HCEC 1CT (cell line): ENCODE measurements around the gene WDR46.

Experiments
- DNase-seq: peaks from one replicate; pipeline ENCODE4 v3.0.0-alpha.2; 2017

WDR46 gene

DNA sequence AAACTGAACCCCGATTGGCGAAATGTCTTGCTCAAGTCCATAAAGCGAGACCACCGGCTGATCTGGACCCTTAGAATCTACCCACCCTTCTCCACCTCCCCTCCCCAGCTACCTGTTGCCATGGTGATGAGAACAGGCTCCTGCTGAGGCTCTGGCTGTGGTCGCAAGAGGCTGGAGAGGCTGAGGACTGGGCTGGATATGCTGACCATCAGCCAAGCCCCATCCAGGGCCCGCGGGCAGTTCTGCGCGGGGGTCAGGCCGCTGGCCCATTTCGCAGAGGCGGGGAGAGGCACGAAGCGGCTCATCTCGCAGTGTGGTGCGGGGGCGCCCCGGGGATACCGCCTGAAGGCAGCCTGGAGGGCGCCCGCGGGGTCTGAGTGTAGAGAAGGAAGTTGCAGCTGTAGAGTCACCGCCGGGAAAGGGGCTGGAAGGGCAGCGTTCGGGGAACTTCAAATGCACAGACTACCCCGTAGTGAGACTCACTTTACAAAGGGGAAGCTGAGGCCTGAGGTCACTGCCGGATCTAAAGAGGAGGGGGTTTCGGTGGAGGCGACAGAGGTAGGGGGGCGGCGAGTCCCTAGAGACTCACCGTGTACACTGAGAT is 24.2 kb upstream of the WDR46 start:
- DNase-seq = peak; percentile 37

DNA sequence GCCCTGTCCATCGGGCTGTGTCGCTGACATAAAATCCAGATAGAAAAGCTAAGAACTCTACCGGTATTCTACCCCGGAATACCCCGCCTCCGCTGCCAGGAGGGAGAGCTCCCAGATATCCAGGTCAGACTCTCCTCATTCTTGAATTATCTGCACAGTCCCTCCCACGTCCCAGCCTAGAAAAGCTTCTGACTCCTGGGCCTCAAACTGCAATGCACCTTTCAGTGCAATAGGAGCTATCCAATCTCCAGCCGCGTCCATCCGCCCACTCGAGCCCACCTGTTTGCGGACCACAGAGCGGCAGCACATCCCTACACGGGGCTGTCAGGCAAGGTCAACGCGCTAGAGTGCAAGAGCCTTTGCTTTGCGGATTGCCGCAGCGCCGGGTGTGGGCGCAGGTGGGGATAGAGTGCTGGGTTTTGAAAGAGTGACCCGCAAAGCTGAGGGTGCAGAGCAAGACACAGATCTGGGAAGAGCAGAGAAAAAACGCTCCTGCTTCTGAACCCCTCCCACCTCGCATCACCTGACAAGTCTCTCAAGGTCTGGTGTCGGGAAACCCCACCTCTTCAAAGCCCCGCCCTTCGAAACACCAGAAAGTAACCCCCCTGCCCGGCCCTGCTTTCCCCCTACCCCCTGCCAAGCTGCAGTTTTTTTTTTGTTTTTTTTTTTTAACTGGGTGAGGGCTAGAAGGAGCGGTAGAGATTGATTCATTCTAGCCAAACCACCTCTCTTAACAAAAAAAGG is 23.5 kb upstream of the WDR46 start:
- DNase-seq = peak; percentile 40

DNA sequence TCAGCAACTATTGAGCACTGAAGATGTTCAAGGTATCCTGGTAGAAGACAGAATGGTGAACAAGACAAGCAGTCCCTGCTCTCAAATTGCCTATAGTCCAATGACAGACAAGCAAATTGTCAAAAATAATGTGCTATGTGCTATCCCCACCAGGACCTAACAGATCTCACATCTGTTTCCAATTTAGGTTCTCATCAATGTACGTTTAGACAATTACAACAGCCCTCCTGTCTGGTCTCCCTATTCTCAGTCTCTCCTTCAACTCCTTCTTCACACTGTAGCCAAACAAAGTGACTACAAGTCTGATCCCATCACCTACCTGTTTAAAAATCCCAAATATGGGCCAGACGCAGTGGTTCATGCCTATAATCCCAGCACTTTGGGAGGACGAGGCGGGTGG is 17.3 kb upstream of the WDR46 start:
- no peak for DNase-seq

DNA sequence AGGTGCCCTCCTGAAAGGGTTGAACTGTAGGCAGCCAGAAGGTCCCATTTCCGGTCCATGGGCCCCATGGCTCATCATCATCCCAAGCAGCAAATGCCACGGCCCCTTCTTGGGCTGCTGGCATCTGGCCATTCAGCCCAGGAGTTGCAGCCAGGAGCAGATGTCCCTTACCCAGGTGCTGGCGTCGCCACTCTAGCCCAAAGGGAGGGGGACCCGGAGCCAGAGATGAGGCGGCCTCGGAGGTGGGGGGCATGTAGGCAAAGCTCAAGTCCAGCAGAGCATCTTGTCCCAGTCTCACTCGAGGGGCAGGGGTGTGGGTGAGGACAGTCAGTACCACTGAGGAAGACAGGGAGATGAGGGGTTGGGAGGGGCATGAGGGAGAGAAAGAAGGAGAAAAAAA is 16.0 kb upstream of the WDR46 start:
- DNase-seq = no peak

DNA sequence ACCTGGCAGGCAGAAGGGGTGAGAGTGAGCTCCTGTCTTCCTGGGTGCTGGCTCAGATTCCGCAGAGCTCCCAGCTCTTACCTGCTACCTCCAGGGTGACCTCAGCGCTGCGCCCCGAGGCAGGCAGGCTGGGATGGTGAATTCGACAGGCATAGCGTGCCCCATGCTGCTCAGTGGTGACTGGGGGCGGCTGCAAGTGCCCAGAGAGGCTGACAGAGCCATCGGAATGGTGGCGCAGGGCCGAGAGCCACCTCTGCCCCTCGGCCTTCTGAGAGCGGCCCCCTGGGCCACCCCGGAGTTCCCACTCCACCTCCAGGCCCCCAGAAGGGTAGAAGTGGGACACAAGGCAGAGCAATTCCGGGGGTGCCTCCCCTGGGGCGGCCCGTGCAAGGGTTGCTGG is 15.2 kb upstream of the WDR46 start:
- DNase-seq = no peak

DNA sequence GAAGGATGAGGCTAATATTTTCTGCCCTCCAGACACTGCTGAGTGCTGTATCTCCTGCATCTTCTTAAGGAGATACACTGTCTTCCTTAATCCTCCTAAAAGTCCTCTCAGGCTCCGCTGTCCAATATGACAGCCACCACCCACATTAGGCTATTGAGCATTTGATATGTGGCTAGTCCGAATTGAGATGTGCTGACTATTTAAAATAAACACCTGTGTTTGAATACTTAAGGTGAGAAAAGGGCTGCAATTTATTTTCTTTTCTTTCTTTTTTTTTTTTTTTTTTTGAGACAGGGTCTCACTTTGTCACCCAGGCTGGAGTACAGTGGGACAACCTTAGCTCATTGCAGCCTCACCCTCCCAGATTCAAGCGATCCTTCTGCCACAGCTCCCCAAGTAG is 12.8 kb upstream of the WDR46 start:
- no peak for DNase-seq

DNA sequence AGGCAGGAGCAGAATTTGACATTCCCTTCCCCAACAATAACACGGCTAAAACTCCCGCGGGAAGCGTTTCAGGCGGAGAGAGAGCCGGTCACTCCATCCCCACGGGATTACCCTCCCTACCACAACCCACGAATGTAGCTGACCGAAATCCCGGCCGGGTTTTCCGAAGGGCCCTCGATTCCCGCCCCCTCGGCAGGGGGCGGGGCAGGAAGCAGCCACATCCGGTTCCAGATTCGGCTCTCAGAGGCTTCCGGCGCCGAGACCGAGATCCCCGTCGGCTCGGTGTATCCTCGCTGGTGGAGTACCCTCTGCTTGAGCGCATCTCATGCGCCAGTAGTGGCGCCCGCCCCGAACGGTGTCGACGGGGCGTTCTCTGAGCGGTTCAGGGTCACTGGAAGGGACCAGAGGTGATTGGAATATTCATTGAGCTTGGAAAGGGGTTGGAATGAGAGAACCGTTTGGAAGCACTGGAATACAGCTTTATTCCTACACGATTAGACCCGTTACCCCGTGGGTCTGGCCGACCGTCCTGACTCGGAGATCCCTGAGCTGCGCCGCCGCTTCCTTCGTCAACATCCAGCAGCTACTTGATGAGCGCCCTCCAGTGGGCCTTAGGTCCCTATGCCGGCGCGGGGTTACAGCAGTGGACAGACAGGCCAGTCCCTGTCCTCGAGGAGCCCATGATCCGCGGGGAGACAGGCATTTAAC is 10.4 kb upstream of the WDR46 start:
- peak; percentile 90 for DNase-seq

DNA sequence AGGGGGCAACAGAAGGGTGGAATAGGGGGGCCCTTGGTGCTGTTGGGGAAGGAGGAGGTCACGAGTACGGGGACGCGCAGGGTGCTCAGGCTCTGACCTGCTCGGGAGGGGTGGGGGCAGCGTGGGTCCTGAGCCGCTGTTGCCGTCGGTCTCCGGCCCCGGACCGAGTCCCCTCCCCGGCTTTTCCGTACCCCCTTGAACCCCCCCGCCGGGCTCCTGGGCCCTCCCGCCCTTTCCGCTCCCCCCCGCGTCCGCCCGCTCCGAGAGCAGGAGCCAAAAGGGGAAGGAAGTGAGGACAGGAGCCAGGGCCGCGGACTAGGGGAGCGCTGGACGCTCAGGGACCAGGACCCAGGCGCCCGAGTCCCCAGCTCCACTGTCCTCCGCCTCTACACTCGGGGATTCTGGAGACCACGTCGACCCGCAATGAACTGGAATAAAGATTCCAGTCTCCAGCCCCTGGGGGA is 9.8 kb upstream of the WDR46 start, which contains the start of gene RGL2:
Gene RGL2 (minus strand): TSS at position 170 of the 464 bp plus-strand sequence. CDS start 332 bp downstream, outside the sequence.
- DNase-seq = peak; percentile 48

DNA sequence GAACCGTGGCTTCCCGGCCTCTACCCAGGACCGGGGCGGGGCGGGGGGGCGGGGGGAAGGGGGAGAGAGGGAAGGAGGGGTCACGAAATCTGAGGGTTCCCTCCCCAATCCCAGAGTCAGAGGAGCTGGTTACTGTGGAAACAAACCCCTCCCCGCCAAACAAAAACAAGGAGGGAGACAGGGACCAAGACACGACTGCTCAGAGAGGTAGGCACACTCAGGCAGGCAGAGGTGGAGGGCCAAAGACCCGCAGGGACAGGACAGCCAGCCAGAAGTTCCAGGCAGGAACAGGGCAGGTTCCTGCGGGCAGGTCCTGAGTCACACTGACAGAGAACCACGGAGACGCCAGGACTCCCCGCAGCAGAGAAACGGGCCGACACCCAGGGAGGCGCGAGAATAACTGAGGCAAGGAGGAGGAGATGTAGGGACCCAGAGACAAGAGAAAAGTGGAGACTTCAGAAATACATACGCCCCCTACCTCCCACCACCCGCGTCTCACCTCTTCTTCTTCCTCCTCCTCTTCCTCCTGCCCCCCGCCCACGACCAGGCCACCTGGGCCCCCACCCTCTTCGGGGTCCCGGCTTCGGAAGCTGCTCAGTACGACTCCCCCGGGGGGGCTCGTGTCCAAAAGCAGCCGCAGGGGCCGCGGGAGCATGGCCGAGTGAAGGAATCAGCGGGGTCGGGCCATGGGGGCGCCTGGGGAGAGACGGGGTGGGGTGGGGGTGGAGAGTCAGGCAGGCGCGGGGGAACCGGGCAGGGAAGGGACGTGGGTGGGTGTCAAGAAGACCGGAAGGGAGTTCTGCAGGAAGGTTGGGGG is 9.1 kb upstream of the WDR46 start:
- peak; percentile 75 for DNase-seq

DNA sequence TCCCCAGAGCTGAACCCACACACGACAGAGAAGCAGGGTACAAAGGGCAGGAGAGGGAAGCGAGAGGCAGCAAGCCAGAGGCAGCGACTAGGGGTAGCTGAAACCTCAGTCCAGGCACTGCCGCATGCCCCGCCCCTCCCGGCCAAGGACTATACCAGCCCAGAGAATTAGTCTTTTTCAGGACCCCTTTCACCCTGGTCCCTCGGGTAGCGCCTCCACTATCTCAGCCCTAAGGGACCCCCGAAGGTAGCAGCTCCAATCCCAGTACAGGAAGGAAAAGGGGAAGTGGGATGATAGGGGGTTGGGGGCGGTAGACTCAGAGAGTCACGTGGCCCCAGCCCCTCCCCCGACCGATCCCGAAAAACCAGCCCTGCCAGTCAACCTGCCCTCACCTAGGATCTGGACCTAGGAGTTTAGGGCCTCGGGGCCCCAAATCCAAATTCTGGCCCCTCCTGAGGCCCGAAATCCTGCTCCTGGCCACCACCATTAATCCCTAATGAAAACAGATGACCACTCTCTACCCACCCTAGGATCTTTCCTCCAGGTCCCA is 8.4 kb upstream of the WDR46 start:
- DNase-seq = no peak

DNA sequence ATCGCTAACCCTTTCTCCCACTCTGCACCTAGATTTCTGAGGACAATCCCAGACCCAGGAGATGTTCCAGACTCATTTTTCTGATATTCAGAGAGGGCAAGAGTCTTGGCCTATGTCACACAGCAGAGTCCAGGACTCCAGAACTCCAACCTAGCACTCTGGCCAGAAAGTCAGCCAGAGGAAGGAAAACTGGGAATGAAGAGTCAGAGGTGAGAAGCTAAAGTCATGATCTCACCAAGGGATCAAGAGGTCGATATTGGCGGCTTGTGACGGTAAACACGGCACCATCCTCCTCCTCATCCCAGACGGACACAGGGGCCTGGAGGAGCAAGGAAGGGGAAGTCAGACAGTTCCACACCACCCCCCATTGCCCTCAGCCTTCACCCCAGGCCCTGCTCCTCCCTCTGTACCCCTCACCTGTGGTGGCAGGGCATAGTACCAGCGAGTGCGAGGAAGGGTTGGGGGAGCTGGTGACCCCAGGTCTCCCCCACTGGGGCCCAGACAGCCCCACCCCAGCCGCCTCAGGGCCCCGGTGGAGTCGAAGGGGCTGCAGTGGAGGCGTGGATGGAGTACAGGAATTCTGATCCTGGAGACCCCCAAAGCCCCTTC is 7.9 kb upstream of the WDR46 start:
- no peak for DNase-seq

DNA sequence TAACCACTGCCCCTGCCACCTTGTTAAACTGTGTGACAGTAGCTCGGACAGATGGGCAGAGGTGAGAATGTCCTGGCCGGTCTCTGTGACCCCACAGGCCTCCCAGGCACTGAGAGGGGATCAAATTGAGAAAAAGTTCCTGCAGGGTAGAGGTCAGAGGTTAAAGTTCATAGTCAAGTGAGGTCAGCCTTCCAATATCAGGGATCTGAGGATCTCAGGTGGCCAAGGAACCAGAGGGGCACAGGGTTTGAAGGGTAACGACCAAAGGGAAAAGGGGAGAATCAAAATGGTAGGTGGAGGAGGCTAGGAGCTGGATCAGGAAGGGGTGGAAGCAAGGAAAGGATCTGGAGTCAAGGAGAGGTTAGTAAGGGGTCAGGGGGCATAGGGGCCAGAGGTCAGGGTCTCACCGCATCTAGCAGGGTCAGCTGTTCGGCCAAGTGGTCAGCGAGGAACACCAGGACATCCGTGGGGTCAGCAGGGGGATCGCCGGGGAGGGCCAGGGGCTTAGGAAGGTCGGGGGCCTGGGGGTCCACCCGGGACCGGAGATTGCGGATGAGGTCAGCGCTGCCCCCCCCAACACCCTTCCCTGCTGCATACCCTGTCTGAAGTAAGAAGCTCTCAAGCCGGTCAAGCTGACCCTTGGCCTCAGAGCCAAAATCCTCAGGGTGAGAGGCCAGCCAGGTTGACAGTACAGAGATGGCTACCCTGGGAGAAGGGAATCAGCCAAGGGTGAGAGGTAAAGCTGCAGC is 6.8 kb upstream of the WDR46 start:
- no peak for DNase-seq

DNA sequence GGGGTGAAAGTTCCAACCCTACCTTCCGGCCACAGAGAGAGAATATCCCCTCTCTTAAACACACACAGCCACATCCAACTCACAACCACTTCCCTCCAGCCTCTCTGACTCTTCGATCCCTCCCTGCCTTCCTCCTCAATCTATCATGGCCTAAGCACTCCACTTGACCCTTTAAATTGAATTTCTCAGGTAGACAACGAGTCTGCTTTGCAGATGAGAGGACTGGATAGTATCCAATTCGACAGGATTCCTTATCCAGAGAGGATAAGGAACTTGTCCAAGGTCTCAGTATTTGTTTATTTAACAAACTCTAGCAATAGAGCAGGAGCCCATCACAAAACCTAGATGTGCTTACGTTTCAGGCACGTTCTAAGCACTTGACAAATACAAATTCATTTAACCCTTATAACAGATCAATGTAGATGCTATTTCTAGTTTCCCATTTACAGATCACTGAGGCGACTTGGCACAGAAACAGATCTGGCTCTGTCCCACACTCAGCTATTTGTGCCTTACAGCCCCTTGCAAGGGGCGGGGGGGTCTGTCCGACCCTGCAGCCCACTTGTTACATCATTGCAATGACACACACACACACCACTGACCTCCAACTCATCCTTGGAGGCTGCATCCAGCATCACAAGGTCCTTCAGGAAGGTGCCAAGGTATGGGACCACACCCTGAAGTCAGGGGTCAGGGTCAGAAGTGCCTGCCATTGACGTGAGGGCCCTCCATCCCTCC is 5.2 kb upstream of the WDR46 start:
- DNase-seq = no peak

DNA sequence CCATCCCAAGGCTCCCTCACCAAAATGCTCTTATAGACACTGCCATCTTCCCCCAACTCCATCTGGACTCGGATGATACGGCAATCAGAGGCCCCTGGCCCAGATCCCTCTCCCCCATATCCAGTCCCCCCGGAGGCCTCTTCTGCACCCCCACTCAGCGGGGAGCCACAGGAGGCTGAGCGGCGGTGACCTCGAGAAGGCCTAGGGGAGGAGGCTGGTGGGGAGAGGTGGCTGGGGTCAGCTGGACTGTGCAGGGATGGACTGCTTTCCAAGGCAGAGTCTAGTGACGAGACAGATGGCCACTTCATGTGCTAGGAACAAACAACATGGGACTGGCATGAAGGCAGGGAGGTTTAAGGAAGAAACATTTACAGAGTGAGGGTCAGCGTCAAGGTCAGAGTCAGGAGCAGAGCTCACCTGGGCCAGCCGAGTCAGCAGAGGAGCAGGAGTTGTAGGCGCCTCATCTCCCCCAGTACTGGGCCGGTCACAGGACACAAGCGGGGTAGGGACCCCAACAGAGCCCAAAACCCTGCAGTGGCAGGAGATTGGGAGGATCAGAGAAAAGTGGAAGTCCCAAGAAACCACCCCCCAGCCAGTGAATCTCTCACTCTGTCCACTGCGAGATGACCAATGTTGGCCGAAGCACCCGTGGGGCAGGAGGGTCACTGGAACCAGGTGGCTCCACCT is 4.1 kb upstream of the WDR46 start:
- no peak for DNase-seq

DNA sequence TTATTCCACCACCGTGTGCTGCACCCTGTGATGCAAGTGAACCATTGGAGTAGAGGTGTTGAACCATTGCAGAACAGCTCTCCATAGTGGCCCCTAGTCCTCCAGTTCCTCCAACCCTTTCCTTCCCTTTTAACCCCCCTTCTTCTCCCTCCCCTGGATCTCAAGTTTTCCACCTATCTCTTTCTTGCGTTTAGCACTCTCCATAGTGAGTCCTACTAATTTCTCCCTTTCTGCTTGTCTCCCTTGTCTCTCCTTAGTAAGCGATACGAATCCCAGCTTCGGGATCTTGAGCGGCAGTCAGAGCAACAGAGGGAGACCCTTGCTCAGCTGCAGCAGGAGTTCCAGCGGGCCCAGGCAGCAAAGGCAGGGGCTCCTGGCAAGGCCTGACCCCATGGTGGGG is 1.4 kb upstream of the WDR46 start:
- no peak for DNase-seq

DNA sequence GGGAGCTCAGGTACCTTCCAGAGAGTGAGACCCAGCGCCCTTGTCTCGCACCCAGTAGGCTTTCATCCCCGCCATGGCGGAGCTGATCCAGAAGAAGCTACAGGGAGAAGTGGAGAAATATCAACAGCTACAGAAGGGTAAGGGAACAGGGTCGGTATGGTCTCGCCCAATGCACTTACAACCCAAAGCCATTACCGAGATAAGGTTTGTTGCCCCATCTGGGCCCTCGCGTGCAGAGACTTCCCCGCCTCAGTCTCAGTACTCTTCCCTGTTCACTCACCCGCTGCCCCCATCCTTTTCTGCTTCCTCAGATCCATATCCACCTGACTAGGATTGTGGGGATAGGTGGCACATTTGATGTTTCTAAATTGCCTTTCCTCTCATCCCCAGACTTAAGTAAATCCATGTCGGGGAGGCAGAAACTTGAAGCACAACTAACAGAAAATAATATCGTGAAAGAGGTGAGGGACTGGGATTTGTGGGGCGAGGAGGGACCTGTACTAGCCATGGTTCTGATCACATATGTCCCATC is 811 bp upstream of the WDR46 start:
- DNase-seq = no peak

DNA sequence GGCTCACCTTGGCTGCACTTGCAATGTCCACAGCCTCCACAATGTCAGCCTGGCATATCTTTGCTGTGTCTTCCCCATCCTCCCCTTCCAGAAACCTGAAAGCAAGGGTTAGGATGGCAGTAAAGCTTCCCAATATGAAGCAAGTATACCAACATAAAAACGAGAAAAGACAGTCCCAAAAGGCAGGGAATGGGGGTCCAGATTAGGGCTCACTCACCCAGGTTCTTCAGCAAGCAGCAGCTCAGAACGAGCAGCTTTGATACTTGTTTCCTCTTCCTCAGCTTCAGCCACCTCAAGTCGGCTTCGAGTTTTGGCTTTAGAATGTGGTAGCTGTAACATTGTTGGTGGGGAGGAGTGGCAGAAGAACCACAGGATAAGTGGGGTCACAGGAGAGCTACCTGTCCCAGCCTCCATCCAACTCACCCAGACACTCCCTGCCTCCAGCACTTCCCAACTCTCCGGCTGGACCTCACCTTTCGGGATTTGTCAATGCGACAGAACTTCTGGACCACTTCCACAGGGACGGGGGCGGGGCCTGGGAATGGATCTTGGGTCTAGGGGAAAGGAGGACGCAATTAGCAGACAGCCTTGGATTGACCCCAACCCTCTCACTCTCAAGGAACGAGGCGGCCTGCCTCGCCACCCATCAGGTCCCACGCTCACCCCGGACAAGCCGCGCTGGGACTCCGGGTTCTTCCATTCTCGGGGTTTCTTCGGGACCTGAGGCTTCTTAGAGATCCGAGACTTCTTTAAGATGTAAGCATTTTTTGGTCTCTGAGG is 708 bp downstream of the WDR46 start:
- no peak for DNase-seq

DNA sequence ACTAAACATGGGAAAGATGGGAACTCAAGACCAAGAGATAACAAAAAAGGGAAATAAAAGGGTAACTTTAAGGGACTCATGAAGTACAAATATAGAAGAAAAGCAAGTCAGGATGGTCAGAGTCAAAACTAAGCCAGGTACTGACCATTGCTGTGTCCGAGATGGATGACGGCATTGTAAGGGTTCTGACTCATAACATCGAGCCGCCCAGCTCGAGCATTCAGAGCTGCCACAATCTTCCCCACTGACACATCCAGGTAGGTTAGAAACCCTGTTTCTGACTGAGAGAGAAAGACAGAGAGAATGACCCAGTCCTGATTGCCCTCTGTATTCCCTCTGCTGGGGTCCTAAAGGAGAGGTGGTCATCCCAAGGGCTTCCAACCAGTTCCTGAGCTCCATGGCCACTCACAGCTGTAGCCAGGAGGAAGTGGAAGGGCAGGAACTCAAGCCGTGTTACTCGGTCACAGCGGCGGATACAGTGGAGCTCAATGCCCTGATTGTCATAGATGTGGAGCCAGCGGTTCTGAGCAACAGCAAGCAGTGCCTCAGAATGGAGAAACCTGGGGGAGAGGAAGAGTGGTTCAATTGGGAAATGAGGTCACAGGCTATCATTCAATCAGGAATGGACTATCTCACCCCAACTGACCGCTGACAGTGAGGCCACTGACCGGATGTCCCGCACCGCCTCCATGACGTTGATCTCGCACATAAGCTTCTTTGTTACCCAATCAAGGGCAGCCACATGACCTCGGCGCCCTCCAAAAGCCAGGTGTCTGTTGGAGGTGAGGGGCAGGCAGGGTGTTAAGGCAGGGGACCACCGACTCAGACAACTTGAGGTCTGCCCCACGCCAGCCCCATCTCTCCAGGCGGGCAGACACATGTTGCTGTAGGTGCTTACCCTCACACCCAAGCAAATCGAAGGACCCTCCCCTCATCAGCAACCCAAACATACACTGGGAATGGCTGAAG is 1.8 kb downstream of the WDR46 start:
- DNase-seq = no peak
